Gastrocnemius medialis (tissue), 4 donors: ENCODE measurements around the gene PRR33. TPM values are rescaled to one million over a fixed set of nuclear protein-coding genes. Genes with fewer than 3 reads are reported as not detected.

Experiments
- ATAC-seq, 2 donors: fragments of 150-250 bp; one replicate each; pipeline ENCODE4 v1.9.1; 2016
- DNase-seq, 2 donors: peaks; one replicate each; pipeline ENCODE4 v3.0.0-alpha.2; 2019
- H3K27ac ChIP-seq, 4 donors: fragments of 200-600 bp; sonication (generic); 1 replicate in 1 of 4; 2 replicates in 3 of 4; pipeline ENCODE4 v1.5.1; 2016 to 2018; ENCODE audit warnings: mild to moderate bottlenecking in 2 of 4, moderate library complexity in 1 of 4
- H3K27me3 ChIP-seq, 3 donors: fragments of 200-600 bp; sonication (generic) in 2 of 3; 1 replicate in 1 of 3; 2 replicates in 2 of 3; pipeline versions ENCODE4 v1.5.1 to v1.6.0; 2016 to 2019; ENCODE audit warnings: mild to moderate bottlenecking in 1 of 3, moderate library complexity in 1 of 3
- H3K36me3 ChIP-seq, 2 donors: fragments of 200-600 bp; sonication (generic) in 1 of 2; one replicate each; pipeline ENCODE4 v1.5.1; 2017 to 2018
- H3K4me1 ChIP-seq, 2 donors: fragments of 200-600 bp; sonication (generic) in 1 of 2; one replicate each; pipeline ENCODE4 v1.5.1; 2016 to 2017; ENCODE audit warnings: mild to moderate bottlenecking in 2 of 2
- H3K4me3 ChIP-seq, 4 donors: fragments of 200-600 bp; sonication (generic) in 3 of 4; 1 replicate in 1 of 4; 2 replicates in 3 of 4; pipeline ENCODE4 v1.5.1; 2016 to 2019; ENCODE audit warnings: mild to moderate bottlenecking in 2 of 4
- H3K9me3 ChIP-seq, 3 donors: fragments of 200-600 bp; sonication (generic) in 2 of 3; 1 replicate in 1 of 3; 2 replicates in 2 of 3; pipeline ENCODE4 v1.5.1; 2016 to 2019
- POLR2A ChIP-seq, 2 donors: fragments of 450-650 bp; IDR thresholded peaks; one replicate each; pipeline ENCODE4 v1.6.1; 2017; ENCODE audit warnings: antibody characterized with exemption in 2 of 2, mild to moderate bottlenecking in 2 of 2, moderate library complexity in 2 of 2
- in situ Hi-C, 4 donors: fragments of 200-750 bp; cut with MboI; loops; one replicate each; pipeline versions ENCODE4 v1.15.0 to v1.8.0; 2017; ENCODE audit warnings: low sequenced_read_pairs in 4 of 4
- intact Hi-C: fragments of 100-400 bp; cut with DNase I; formaldehyde crosslinking; loops from one replicate; pipeline ENCODE4 v1.15.1; 2023; ENCODE audit warnings: low total_unique reads
- total RNA-seq, 4 donors: library from RNA; depleted of rRNA; stranded (reverse); fragments of >200 nt; gene quantifications; one replicate each; pipeline versions ENCODE4 v1.1.0 to v1.2.3, GENCODE V29; 2016
- TF ChIP-seq, protein P1 (sequence below), 5 experiments: fragments of 450-650 bp in 3 of 5; fragments of 200-600 bp in 2 of 5; sonication (generic) in 2 of 5; IDR thresholded peaks in 4 of 5; conservative IDR thresholded peaks in 1 of 5; 1 replicate in 4 of 5; 2 replicates in 1 of 5; pipeline ENCODE4 v1.5.1; 2016 to 2019; ENCODE audit warnings: antibody characterized with exemption in 5 of 5, mild to moderate bottlenecking in 3 of 5, moderate library complexity in 3 of 5

The PRR33 gene
- total RNA-seq, 4 donors from 2014 or later: 0.16 to 2.3 (median 1.0) TPM

DNA sequence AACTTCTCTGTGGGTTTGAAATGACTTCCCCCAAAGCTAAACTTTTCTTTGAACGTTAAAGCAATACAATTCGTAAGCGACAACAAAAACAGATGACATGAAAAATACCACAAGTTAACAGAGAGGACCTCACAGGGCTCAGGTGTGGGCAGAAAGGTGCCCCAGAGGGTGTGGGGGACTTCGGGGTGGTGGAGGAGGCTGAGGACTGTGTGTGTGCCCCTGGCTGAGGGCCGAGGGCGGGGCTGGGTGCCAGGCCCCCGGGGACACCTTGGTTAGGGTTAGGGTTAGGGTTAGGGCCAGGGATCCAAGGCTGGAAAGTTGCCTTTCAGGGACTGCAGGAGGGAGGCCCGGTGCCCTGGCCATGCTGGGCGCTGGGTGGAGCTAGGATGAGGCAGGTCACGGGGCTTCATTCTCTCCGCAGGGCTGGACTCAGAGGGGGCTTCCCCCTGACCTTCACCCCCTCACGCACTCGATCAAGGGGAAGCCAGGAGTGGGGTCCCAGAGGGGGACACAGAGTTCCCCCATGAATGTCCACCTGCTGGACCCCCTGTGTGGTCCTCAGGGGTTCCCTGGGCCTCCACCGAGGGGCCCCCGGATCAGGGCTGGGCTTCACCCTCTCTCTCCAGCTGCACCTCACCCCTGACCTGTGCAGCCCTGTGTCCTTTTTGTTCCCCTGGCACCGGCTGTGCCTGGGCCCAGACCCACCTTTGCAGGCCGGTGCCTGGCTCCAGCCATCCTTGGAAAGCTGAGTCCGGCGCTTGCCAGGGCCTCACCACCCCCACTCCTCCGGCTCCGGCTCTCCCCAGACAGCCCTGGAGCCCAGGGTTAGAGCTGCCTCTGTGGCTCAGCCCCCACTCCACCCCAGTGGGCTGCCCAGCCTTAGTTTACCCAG lies 45.9 kb downstream of the PRR33 start:
- no peaks in the 10 kb centered on the region for H3K27me3 ChIP-seq
- no peaks in the 10 kb centered on the region for H3K36me3 ChIP-seq
- no peaks in the 10 kb centered on the region for H3K4me1 ChIP-seq
- TF ChIP-seq, protein P1, sequence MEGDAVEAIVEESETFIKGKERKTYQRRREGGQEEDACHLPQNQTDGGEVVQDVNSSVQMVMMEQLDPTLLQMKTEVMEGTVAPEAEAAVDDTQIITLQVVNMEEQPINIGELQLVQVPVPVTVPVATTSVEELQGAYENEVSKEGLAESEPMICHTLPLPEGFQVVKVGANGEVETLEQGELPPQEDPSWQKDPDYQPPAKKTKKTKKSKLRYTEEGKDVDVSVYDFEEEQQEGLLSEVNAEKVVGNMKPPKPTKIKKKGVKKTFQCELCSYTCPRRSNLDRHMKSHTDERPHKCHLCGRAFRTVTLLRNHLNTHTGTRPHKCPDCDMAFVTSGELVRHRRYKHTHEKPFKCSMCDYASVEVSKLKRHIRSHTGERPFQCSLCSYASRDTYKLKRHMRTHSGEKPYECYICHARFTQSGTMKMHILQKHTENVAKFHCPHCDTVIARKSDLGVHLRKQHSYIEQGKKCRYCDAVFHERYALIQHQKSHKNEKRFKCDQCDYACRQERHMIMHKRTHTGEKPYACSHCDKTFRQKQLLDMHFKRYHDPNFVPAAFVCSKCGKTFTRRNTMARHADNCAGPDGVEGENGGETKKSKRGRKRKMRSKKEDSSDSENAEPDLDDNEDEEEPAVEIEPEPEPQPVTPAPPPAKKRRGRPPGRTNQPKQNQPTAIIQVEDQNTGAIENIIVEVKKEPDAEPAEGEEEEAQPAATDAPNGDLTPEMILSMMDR (IDR thresholded peaks at IDR 0.05 in 4 of 5, conservative IDR thresholded peaks at IDR 0.05 in 1 of 5): no peak
- TF ChIP-seq POLR2A (IDR thresholded peaks at IDR 0.05): no peak
- in situ Hi-C loops: no loop called here
- no peak overlapping the region for H3K4me3 ChIP-seq
- intact Hi-C loops: no loop called here
- H3K27ac ChIP-seq: peak overlapping the region in 1 of 4 donors; percentile 95
- no peaks in the 10 kb centered on the region for H3K9me3 ChIP-seq
- no peak for DNase-seq
- no peak for ATAC-seq

DNA sequence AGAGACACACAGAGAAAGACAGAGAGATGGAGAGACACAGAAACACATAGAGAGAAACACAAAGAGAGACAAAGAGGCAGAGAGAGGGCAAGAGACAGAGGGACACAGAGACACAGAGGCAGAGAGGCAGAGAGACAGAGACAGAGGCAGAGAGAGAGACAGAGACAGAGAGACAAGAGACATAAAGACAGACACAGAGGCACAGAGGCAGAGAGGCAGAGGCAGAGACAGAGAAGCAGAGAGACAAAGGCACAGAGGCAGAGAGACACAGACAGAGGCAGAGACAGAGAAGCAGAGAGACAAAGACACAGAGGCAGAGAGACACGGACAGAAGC lies 46.6 kb downstream of the PRR33 start:
- DNase-seq (no peak), ATAC-seq (no peak)
- intact Hi-C loops: no loop called here
- H3K4me1 ChIP-seq: peaks cover 0 to 3% of the 10 kb centered on the region in 2 donors
- no peaks in the 10 kb centered on the region for H3K36me3 ChIP-seq
- H3K9me3 ChIP-seq: no peaks in the 10 kb centered on the region
- TF ChIP-seq, protein P1 (IDR thresholded peaks at IDR 0.05 in 4 of 5, conservative IDR thresholded peaks at IDR 0.05 in 1 of 5): no peak
- no peak for TF ChIP-seq POLR2A (IDR thresholded peaks at IDR 0.05)
- H3K27ac ChIP-seq: peak overlapping the region in 2 of 4 donors; percentile 94 to 95
- no peaks in the 10 kb centered on the region for H3K27me3 ChIP-seq
- no peak overlapping the region for H3K4me3 ChIP-seq
- in situ Hi-C loops: no loop called here

DNA sequence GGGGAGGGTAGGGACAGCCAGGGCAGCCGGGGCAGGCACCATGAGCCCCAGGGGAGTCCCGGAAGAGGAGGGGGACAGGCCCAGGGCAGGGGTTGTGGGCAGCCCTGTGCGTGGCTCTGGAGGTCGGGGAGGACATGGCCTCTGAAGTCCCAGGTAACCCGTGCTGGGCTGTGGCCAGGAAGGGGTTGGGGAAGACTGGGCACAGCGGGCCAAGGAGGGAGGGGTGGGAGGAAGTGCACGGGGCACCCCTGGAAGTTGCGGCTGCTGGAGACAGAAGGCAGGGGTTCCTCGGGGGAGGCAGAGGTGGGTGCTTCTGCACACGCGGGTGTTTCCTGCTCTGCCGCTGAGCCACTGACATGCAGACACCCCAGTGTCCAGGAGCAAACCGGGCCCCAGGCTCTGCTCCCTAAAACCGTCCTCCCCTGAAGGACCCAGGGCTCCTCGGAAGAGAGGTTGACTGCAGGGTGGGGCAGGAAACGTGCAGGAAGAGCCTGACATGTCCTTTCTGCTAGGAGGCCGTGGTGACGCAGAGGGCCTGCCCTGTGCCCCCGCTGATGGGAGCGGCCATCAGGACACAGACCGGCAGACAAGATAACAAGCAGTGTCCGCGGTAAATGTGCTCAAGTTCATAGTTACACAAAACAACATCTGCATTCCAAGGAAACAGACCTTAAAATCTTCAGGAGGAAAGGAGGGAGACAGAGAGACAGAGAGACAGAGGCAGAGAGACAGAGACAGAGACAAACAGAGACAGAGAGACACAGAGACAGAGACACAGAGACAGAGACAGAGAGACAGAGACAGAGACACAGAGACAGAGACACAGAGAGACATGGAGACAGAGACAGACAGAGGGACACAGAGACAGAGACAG lies 47.2 kb downstream of the PRR33 start:
- Histone ChIP-seq H3K27me3 (no peaks in the 10 kb centered on the region), H3K36me3 (no peaks in the 10 kb centered on the region), H3K4me1 (peaks cover 0 to 9% of the 10 kb centered on the region in 2 donors), H3K4me3 (no peak overlapping the region), H3K27ac (peak overlapping the region in 3 of 4 donors; percentile 20 to 95 (median 94)), H3K9me3 (no peaks in the 10 kb centered on the region)
- DNase-seq: no peak
- intact Hi-C loops: no loop called here
- ATAC-seq: no peak
- no peak for TF ChIP-seq POLR2A (IDR thresholded peaks at IDR 0.05)
- TF ChIP-seq, protein P1 (IDR thresholded peaks at IDR 0.05 in 4 of 5, conservative IDR thresholded peaks at IDR 0.05 in 1 of 5): no peak
- in situ Hi-C loops: no loop called here

DNA sequence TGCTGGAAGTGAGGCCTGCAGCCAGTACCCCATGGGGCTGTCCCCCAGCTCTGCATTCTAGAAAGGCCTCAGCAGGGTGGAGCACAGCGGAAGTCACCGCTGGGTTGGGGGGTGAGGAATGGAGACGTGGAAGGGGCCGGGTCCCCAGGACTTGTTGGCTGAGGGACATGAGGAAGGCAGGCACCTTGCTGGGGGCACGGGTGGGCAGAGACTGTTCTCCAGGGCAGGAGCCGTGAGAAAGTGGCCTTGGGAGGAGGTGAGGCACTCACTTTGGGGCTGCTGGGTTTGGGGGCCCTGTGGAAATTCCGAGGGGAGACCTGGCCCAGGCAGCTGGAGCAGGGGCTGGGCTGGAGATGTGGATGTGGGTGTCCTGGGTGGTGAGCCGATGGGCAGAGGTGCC lies 47.9 kb downstream of the PRR33 start:
- ATAC-seq: no peak

More for the DNA sequence above, 47.9 kb downstream of the PRR33 start:
- H3K9me3 ChIP-seq: no peaks in the 10 kb centered on the region
- DNase-seq: no peak
- in situ Hi-C loops (no loop called here), intact Hi-C loops (no loop called here)
- peak overlapping the region in 2 of 4 donors; percentile 94 to 95 for H3K27ac ChIP-seq
- H3K36me3 ChIP-seq: no peaks in the 10 kb centered on the region
- H3K27me3 ChIP-seq: no peaks in the 10 kb centered on the region
- TF ChIP-seq POLR2A (IDR thresholded peaks at IDR 0.05): no peak
- TF ChIP-seq, protein P1 (IDR thresholded peaks at IDR 0.05 in 4 of 5, conservative IDR thresholded peaks at IDR 0.05 in 1 of 5): no peak
- no peak overlapping the region for H3K4me3 ChIP-seq
- peaks cover 0 to 14% of the 10 kb centered on the region in 2 donors for H3K4me1 ChIP-seq
